C4-2B (cell line): ENCODE measurements around the gene SGK1.

Source experiments
- CTCF ChIP-seq: fragments of 450-650 bp; conservative IDR thresholded peaks from 2 replicates; pipeline ENCODE4 v1.5.1; 2017; ENCODE audit warnings: mild to moderate bottlenecking
- ZFX ChIP-seq: fragments of 450-650 bp; IDR thresholded peaks from 2 replicates; pipeline ENCODE4 v1.6.1; 2017

DNA sequence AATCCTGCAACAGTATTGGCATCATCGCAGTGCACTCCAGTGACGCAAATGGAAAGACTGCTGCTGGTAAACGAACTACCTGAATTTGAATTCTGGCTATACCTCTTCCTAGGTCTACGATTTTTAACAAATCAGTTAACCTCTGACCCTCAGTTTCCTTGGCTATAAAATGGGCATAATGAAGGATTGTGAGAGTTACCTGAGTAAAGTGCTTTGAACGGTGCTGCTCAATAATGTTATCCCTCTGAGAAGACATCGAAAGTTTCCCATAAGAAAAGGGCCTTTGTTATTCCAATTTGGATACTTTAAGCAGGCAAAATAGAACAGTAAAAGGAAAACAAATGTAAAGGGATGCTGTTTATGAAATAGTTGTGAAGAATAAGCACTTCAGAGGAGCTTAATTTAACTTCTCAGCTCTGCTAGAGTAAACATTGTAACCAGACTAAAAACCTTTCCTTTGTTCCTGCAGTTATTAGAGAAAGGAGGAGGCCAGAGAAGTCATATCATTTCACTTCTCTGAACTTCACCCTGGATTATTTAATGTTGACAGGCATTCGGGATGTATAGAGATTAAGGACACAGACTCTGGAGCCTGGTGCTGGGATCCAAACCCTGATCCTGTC, 5.8 kb downstream of the SGK1 start:
- no peak for TF ChIP-seq CTCF
- TF ChIP-seq ZFX: no peak
